SJCRH30 (cell line): ENCODE measurements around the gene CARD11. TPM values are rescaled to one million over a fixed set of nuclear protein-coding genes. Genes with fewer than 3 reads are reported as not detected.

Experiments used
- DNase-seq, 2 experiments: peaks; one replicate each; pipeline ENCODE4 v3.0.0-alpha.2; 2015 to 2020
- H3K27ac ChIP-seq: fragments of 250-450 bp; sonication (Bioruptor Pico); 2 replicates; pipeline ENCODE4 v1.5.1; 2020; ENCODE audit warnings: mild to moderate bottlenecking, moderate library complexity
- H3K27me3 ChIP-seq: fragments of 250-450 bp; sonication (Bioruptor Pico); 2 replicates; pipeline ENCODE4 v1.5.1; 2020; ENCODE audit warnings: mild to moderate bottlenecking, moderate library complexity
- H3K36me3 ChIP-seq: fragments of 250-450 bp; sonication (Bioruptor Pico); 2 replicates; pipeline ENCODE4 v1.5.1; 2020; ENCODE audit warnings: mild to moderate bottlenecking, moderate library complexity
- H3K4me1 ChIP-seq: fragments of 250-450 bp; sonication (Bioruptor Pico); 2 replicates; pipeline ENCODE4 v1.5.1; 2020; ENCODE audit warnings: mild to moderate bottlenecking, moderate library complexity
- H3K4me3 ChIP-seq: fragments of 250-450 bp; sonication (Bioruptor Pico); 2 replicates; pipeline ENCODE4 v1.5.1; 2020; ENCODE audit warnings: mild to moderate bottlenecking, moderate library complexity
- H3K9me3 ChIP-seq: fragments of 250-450 bp; sonication (Bioruptor Pico); replicated peaks from 2 replicates; pipeline ENCODE4 v1.5.1; 2020; ENCODE audit warnings: mild to moderate bottlenecking, moderate library complexity
- total RNA-seq: library from RNA; depleted of rRNA; stranded (reverse); fragments of >200 nt; shearing (Covaris generic); gene quantifications from 2 replicates; pipeline ENCODE4 v1.2.3, GENCODE V29; 2014

Gene CARD11
- total RNA-seq, 1 experiment from 2014 or later: not detected

- no peaks in the 10 kb centered on the region for H3K36me3 ChIP-seq
- 0 out of 2 replicates have a peak, but pooled peaks cover 3% of the 10 kb centered on the region for H3K27me3 ChIP-seq
- DNase-seq: no peak
- no peaks in the 10 kb centered on the region for H3K4me1 ChIP-seq
- no peak overlapping the region for H3K4me3 ChIP-seq
- H3K27ac ChIP-seq: no peak overlapping the region
- H3K9me3 ChIP-seq: 0 out of 2 replicates have a peak, but pooled peaks cover 4% of the 10 kb centered on the region
Measured at GRCh38 chr7:2948749-2949148, 94.9 kb downstream of the CARD11 start.

- DNase-seq: no peak
- Histone ChIP-seq H3K36me3 (no peaks in the 10 kb centered on the region), H3K27me3 (peaks cover 3% of the 10 kb centered on the region; the same call in 1 of the 2 replicates), H3K9me3 (0 out of 2 replicates have a peak, but pooled peaks cover 4% of the 10 kb centered on the region), H3K4me3 (no peak overlapping the region), H3K27ac (no peak overlapping the region), H3K4me1 (no peaks in the 10 kb centered on the region)
Measured at GRCh38 chr7:2947058-2947780, 96.4 kb downstream of the CARD11 start.

- no peaks in the 10 kb centered on the region for H3K36me3 ChIP-seq
- DNase-seq: no peak
Measured at GRCh38 chr7:2945171-2945570, 98.5 kb downstream of the CARD11 start.

GRCh38 chr7:2944739-2945138, 98.9 kb downstream of the CARD11 start:
- H3K27me3 ChIP-seq: peaks cover 3% of the 10 kb centered on the region
- no peak for DNase-seq
- 0 out of 2 replicates have a peak, but pooled peaks cover 4% of the 10 kb centered on the region for H3K9me3 ChIP-seq
- H3K36me3 ChIP-seq: no peaks in the 10 kb centered on the region
- no peaks in the 10 kb centered on the region for H3K4me1 ChIP-seq
- H3K27ac ChIP-seq: no peak overlapping the region
- H3K4me3 ChIP-seq: no peak overlapping the region

More at GRCh38 chr7:2945171-2945570, 98.5 kb downstream of the CARD11 start:
- H3K4me1 ChIP-seq: no peaks in the 10 kb centered on the region
- H3K9me3 ChIP-seq: 0 out of 2 replicates have a peak, but pooled peaks cover 4% of the 10 kb centered on the region
- no peak overlapping the region for H3K4me3 ChIP-seq
- H3K27me3 ChIP-seq: peaks cover 3% of the 10 kb centered on the region
- no peak overlapping the region for H3K27ac ChIP-seq

GRCh38 chr7:2943851-2944601, 99.6 kb downstream of the CARD11 start:
- no peaks in the 10 kb centered on the region for H3K4me1 ChIP-seq
- no peak overlapping the region for H3K27ac ChIP-seq
- H3K4me3 ChIP-seq: no peak overlapping the region
- H3K27me3 ChIP-seq: peaks cover 7% of the 10 kb centered on the region
- no peaks in the 10 kb centered on the region for H3K9me3 ChIP-seq
- DNase-seq: no peak
- H3K36me3 ChIP-seq: no peaks in the 10 kb centered on the region

- Histone ChIP-seq H3K4me3 (no peak overlapping the region), H3K36me3 (no peaks in the 10 kb centered on the region), H3K27ac (no peak overlapping the region), H3K4me1 (no peaks in the 10 kb centered on the region), H3K27me3 (peaks cover 7% of the 10 kb centered on the region), H3K9me3 (no peaks in the 10 kb centered on the region)
- no peak for DNase-seq
Measured at GRCh38 chr7:2941216-2941859, 102.3 kb downstream of the CARD11 start.

GRCh38 chr7:2940466-2940865, 103.2 kb downstream of the CARD11 start:
- no peaks in the 10 kb centered on the region for H3K4me1 ChIP-seq
- H3K27ac ChIP-seq: no peak overlapping the region
- peaks cover 4% of the 10 kb centered on the region for H3K27me3 ChIP-seq
- no peak for DNase-seq
- H3K36me3 ChIP-seq: no peaks in the 10 kb centered on the region
- H3K9me3 ChIP-seq: no peaks in the 10 kb centered on the region
- H3K4me3 ChIP-seq: no peak overlapping the region

GRCh38 chr7:2939193-2939885, 104.3 kb downstream of the CARD11 start:
- DNase-seq: no peak
- no peak overlapping the region for H3K27ac ChIP-seq
- no peaks in the 10 kb centered on the region for H3K9me3 ChIP-seq
- no peak overlapping the region for H3K4me3 ChIP-seq
- peaks cover 1% of the 10 kb centered on the region; the same call in 1 of the 2 replicates for H3K4me1 ChIP-seq
- H3K36me3 ChIP-seq: no peaks in the 10 kb centered on the region
- peaks cover 4% of the 10 kb centered on the region for H3K27me3 ChIP-seq

GRCh38 chr7:2938514-2939192, 105.0 kb downstream of the CARD11 start:
- H3K27me3 ChIP-seq: peaks cover 4% of the 10 kb centered on the region
- DNase-seq: no peak
- no peaks in the 10 kb centered on the region for H3K9me3 ChIP-seq
- H3K4me3 ChIP-seq: no peak overlapping the region
- H3K27ac ChIP-seq: no peak overlapping the region
- H3K4me1 ChIP-seq: peaks cover 2% of the 10 kb centered on the region; the same call in 1 of the 2 replicates
- H3K36me3 ChIP-seq: no peaks in the 10 kb centered on the region

GRCh38 chr7:2937701-2938513, 105.8 kb downstream of the CARD11 start:
- H3K36me3 ChIP-seq: no peaks in the 10 kb centered on the region
- DNase-seq: no peak
- peaks cover 2% of the 10 kb centered on the region; the same call in 1 of the 2 replicates for H3K4me1 ChIP-seq
- H3K27ac ChIP-seq: no peak overlapping the region
- H3K9me3 ChIP-seq: no peaks in the 10 kb centered on the region
- no peak overlapping the region for H3K4me3 ChIP-seq
- peaks cover 4% of the 10 kb centered on the region for H3K27me3 ChIP-seq

- H3K27ac ChIP-seq: no peak overlapping the region
- peaks cover 2% of the 10 kb centered on the region; the same call in 1 of the 2 replicates for H3K4me1 ChIP-seq
- H3K9me3 ChIP-seq: no peaks in the 10 kb centered on the region
- no peak overlapping the region for H3K4me3 ChIP-seq
- no peak for DNase-seq
- H3K36me3 ChIP-seq: no peaks in the 10 kb centered on the region
- peaks cover 4% of the 10 kb centered on the region; the same call in 1 of the 2 replicates for H3K27me3 ChIP-seq
Measured at GRCh38 chr7:2936891-2937580, 106.6 kb downstream of the CARD11 start.

- no peak overlapping the region for H3K27ac ChIP-seq
- no peaks in the 10 kb centered on the region for H3K9me3 ChIP-seq
- no peak for DNase-seq
- H3K4me3 ChIP-seq: no peak overlapping the region
- H3K27me3 ChIP-seq: peaks cover 4% of the 10 kb centered on the region; the same call in 1 of the 2 replicates
- H3K36me3 ChIP-seq: no peaks in the 10 kb centered on the region
- peaks cover 2% of the 10 kb centered on the region; the same call in 1 of the 2 replicates for H3K4me1 ChIP-seq
Measured at GRCh38 chr7:2936301-2936700, 107.4 kb downstream of the CARD11 start.
